GM10248 (cell line): ENCODE data around the gene RGS11.

ENCODE experiments used
- CTCF ChIA-PET: fragments of 300-600 bp; sonication (Branson Sonifier 250); formaldehyde crosslinking; extraction: SDS; loops from one replicate; lab custom pipeline; 2021; ENCODE audit warnings: antibody characterized with exemption; lab: Yijun Ruan, JAX
- POLR2A ChIA-PET: fragments of 350-650 bp; sonication (Branson Sonifier 250); formaldehyde crosslinking; extraction: SDS; loops from one replicate; lab custom pipeline; 2020; ENCODE audit warnings: antibody characterized with exemption; lab: Yijun Ruan, JAX
- DNase-seq: peaks from one replicate; pipeline ENCODE4 v3.0.0; 2012; ENCODE audit errors: extremely low spot score
- CTCF ChIP-seq: IDR thresholded peaks from 2 replicates; pipeline ENCODE4 v1.5.1; 2012; ENCODE audit warnings: mild to moderate bottlenecking, low read depth; ENCODE audit errors: extremely low read depth, missing control alignments, control extremely low read depth

Gene RGS11

GRCh38 chr16:309476-309875 is 33.7 kb upstream of the RGS11 start:
- POLR2A ChIA-PET = no interaction called here
- CTCF ChIA-PET = interaction anchor here (0.8 to 2.6 kb wide), 5 partner anchors 12 to 192 kb away, joined by 3 to 7 read pairs (median 3); no protein-coding TSS in a partner anchor
- no peak for TF ChIP-seq CTCF

GRCh38 chr16:307691-308312 is 32.1 kb upstream of the RGS11 start:
- no peak for DNase-seq
- no peak for TF ChIP-seq CTCF

More at GRCh38 chr16:309476-309875, 33.7 kb upstream of the RGS11 start:
- no peak for DNase-seq

GRCh38 chr16:306911-307370 is 31.2 kb upstream of the RGS11 start:
- no peak for DNase-seq
- ChIA-PET CTCF (no interaction called here), POLR2A (no interaction called here)
- TF ChIP-seq CTCF = no peak

More at GRCh38 chr16:307691-308312, 32.1 kb upstream of the RGS11 start:
- ChIA-PET POLR2A (no interaction called here), CTCF (no interaction called here)

- ChIA-PET POLR2A (no interaction called here), CTCF (no interaction called here)
- DNase-seq = no peak
- no peak for TF ChIP-seq CTCF
Measured at GRCh38 chr16:305916-306626, 30.3 kb upstream of the RGS11 start.

GRCh38 chr16:303760-304505 is 28.2 kb upstream of the RGS11 start:
- no peak for DNase-seq
- ChIA-PET POLR2A (no interaction called here), CTCF (no interaction called here)
- TF ChIP-seq CTCF = no peak

GRCh38 chr16:301950-302349 is 26.2 kb upstream of the RGS11 start:
- no peak for DNase-seq
- CTCF ChIA-PET = interaction anchor here (1.5 kb wide), 1 partner anchor 96 kb away, joined by 3 read pairs; no protein-coding TSS in a partner anchor
- no peak for TF ChIP-seq CTCF
- POLR2A ChIA-PET = no interaction called here
